GM19372 (cell line): ENCODE measurements around the gene FAM181A.

Experiments used
- ATAC-seq: cut with Tn5 transposase; IDR thresholded peaks from one replicate; pipeline ENCODE4 v1.9.1; 2021; ENCODE audit warnings: mild to moderate bottlenecking, low read depth, moderate library complexity; ENCODE audit not compliant: unreplicated experiment

FAM181A gene

GRCh38 chr14:93928184-93929047, 1.3 kb downstream of the FAM181A start:
- no peak for ATAC-seq

GRCh38 chr14:93929048-93929535, 1.9 kb downstream of the FAM181A start:
- no peak for ATAC-seq

- ATAC-seq: no peak
These were observed 2.5 kb downstream of the FAM181A start for GRCh38 chr14:93929657-93930056.

- no peak for ATAC-seq
These were observed 3.3 kb downstream of the FAM181A start for GRCh38 chr14:93930296-93930988.

GRCh38 chr14:93930989-93931307, 3.8 kb downstream of the FAM181A start:
- ATAC-seq: no peak

GRCh38 chr14:93932642-93933041, 5.5 kb downstream of the FAM181A start:
- no peak for ATAC-seq

GRCh38 chr14:93935213-93935612, 8.1 kb downstream of the FAM181A start:
- ATAC-seq: no peak

DNA sequence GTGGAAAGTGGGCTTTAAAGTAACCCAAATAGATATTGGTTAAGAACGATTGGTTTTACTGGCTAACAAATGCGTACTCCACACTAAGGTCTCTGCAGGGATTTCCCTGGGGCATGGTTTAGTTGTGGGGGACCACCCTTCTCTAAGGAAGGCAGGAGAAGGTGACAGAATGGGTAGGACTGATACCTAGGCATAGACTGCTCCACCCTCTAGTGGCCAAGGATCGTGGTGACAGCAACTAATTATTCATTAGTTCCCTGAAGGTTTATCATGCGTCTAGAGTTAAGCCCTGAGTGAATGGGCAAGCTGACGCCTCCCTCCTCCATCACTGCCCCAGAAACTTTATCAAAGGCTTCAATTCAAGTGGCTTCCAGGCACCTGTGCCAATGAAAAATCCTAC, 9.1 kb downstream of the FAM181A start:
- no peak for ATAC-seq

DNA sequence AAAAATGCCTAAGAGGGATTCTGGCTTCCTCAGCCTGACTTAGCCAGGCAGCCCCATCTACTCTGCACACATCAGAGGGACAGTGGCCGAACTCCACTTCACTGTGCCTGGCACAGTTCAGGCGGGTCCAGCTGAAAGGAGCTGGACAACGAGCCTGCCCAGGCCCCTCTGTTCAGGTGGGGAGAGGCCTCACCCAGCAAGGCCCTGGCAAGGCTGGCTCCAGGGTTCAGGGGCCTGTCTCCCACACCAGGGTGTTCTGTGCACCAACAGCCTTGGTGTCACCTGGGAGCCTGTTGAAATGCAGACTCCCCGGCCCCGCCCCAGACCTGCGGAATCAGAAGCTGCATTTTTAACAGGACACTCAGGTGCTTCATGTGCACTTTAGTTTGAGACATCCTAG, 9.8 kb downstream of the FAM181A start:
- ATAC-seq: no peak

GRCh38 chr14:93937519-93937918, 10.4 kb downstream of the FAM181A start:
- no peak for ATAC-seq

GRCh38 chr14:93938751-93939303, 11.7 kb downstream of the FAM181A start:
- no peak for ATAC-seq

DNA sequence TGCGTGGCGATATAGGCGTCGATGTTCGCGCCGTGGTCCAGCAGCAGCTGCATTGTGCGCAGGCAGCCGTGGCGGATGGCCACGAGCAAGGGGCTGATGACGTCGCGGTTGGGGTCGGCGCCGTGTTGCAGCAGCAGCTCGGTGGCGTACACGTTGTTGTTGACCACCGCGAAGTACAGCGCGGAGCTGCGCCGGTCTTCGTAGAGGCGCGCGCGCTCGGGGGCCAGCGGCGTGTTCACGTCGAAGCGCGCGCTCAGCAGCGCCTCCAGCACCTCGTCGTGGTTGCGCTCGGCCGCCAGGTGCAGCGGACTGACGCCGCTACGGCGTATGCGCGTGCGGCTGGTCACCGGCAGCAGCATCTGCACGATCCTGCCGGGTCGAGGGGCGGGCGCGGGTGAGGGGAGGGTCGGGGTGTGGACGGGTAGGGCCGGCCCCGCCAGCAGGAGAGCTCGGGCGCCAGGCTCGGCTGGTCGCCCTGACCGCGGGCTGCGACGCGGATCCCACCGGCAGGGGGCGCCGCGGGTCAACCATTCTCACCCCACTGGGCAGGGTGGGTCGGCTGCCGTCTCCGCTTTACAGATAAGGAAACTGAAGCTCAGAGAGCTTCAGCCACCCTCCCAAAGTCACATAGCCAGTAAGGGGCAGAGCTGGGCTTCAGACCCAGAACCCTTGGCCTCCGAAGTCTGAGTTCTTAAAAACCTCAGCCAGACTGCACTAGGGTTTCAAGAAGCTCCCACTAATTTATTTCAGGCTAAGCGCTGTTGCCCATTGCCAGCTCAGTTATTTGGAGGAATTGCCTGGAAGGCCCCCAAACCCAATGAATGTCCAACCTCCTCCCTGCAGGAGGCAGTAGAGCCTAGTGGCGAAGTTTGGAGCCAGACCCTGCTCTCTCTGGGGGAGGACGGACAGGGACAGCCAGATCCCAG, 12.4 kb downstream of the FAM181A start:
- ATAC-seq: peak; percentile 89

GRCh38 chr14:93940437-93940836, 13.3 kb downstream of the FAM181A start:
- no peak for ATAC-seq

GRCh38 chr14:93941293-93941910, 14.3 kb downstream of the FAM181A start:
- no peak for ATAC-seq

GRCh38 chr14:93943052-93943451, 15.9 kb downstream of the FAM181A start:
- no peak for ATAC-seq

DNA sequence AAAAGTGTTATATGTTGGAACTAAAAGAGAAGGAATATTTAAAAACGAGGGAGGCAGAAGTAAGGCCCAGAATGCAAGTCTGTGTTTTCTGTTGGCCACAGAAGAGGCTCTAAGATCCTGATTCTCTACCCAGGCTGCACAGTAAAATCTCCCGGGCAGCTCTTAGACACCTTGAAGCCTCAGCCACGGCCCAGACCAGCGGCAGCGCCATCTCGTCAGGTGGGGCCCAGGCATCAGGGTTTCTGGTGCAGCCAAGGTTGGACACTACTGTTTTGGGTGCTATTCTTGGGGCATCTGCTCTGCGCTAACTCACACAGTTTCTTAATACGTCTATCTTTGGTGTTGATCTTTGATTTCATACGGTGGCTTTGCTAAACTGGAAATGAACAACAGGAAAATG, 16.8 kb downstream of the FAM181A start:
- no peak for ATAC-seq

DNA sequence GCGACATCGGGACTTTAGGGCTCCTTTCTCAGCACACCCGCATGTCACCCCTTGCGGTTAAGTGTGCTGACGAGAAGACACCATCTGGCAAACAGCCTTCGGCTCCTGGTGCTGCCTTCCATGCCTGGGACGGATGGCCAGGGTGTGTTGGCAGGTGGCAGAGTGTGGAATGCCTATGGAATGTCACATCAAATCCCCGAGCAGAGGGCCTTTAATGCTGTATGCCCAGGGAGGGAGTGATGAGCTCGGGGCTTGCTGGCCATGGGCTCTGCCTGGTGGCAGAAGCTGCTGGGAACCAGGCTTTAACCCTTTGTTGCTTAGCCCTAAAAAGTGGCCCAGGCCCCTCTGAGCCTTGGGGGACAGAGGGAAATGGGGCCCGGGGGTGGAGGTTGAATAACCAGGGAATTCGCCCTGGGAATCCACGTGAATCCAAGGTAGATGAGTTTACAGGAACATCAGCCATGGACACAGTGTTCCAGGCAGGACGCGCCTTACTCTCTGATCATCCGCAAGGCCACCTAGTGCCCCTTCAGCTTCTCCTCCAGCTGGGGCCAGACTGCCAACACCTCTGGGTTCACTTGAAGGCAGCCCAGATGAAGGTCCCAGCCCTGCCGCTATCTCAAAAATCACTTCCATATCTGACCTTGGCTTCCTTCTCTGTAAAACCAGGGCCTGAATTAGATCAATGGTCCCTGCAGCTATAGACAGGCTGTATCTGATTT, 17.4 kb downstream of the FAM181A start:
- no peak for ATAC-seq

GRCh38 chr14:93945070-93945399, 17.9 kb downstream of the FAM181A start:
- no peak for ATAC-seq

DNA sequence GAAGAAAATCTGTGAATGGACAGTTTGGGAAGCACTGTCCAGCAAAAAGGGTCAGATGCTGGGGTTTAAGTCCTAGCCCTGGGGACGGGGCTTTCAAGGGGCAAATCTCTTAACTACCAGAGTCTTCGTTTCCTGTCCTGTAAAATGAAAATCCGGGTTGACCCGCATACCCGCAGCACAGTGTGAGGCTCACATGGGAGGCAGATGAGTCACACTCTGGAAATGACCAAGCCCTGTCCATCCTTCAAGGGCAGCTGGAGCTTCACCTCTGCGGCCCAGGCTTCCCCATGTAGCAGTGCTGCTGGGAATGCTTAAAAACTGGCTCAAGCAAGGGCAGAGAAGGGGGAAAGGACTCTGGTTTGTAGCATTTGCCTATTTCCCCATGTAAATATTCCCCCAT, 19.0 kb downstream of the FAM181A start:
- no peak for ATAC-seq
